Sigmoid colon (tissue), 7 donors: ENCODE results near the gene PROX1. TPM values are rescaled to one million over a fixed set of nuclear protein-coding genes. Genes with fewer than 3 reads are reported as not detected.
A peak's percentile ranks its signal among the peaks of the same experiment; 100 is the strongest.

Experiments
- DNase-seq: peaks from one replicate; pipeline ENCODE4 v3.0.0-alpha.2; 2019
- H3K27ac ChIP-seq, 4 donors: fragments of 200-600 bp; sonication (generic); one replicate each; pipeline ENCODE4 v1.5.1; 2016 to 2019; ENCODE audit warnings: mild to moderate bottlenecking in 1 of 4
- H3K27me3 ChIP-seq, 3 donors: fragments of 200-600 bp; sonication (generic); one replicate each; pipeline ENCODE4 v1.5.1; 2019; ENCODE audit warnings: mild to moderate bottlenecking in 1 of 3
- H3K36me3 ChIP-seq, 4 donors: fragments of 200-600 bp; sonication (generic); one replicate each; pipeline ENCODE4 v1.5.1; 2016 to 2019
- H3K4me1 ChIP-seq, 4 donors: fragments of 200-600 bp; sonication (generic); one replicate each; pipeline ENCODE4 v1.5.1; 2017 to 2019
- H3K4me3 ChIP-seq, 4 donors: fragments of 200-600 bp; sonication (generic); one replicate each; pipeline ENCODE4 v1.5.1; 2017 to 2019; ENCODE audit warnings: mild to moderate bottlenecking in 2 of 4, moderate library complexity in 1 of 4
- H3K9me3 ChIP-seq, 4 donors: fragments of 200-600 bp in 3 of 4; sonication (generic) in 3 of 4; one replicate each; pipeline versions ENCODE4 v1.5.1 to v1.6.1; 2013 to 2019
- CTCF ChIP-seq, 4 experiments: fragments of 450-650 bp in 3 of 4; fragments of 200-600 bp in 1 of 4; IDR thresholded peaks; one replicate each; pipeline ENCODE4 v1.5.1; 2016 to 2019; ENCODE audit warnings: antibody characterized with exemption in 4 of 4, mild to moderate bottlenecking in 3 of 4, moderate library complexity in 2 of 4
- EP300 ChIP-seq, 4 donors: sonication (generic); formaldehyde crosslinking; IDR thresholded peaks; one replicate each; pipeline ENCODE4 v1.6.1; 2017; ENCODE audit warnings: antibody characterized with exemption in 4 of 4
- POLR2A ChIP-seq, 2 donors: fragments of 450-650 bp; IDR thresholded peaks; one replicate each; pipeline ENCODE4 v1.6.1; 2016; ENCODE audit warnings: antibody characterized with exemption in 2 of 2, mild to moderate bottlenecking in 2 of 2, moderate library complexity in 2 of 2
- POLR2AphosphoS5 ChIP-seq, 4 donors: sonication (generic); formaldehyde crosslinking; IDR thresholded peaks; one replicate each; pipeline ENCODE4 v1.6.1; 2017; ENCODE audit warnings: antibody characterized with exemption in 4 of 4
- WGBS, 2 donors: extraction: QIAGEN DNeasy Blood & Tissue Kit; methylation state at CpG; one replicate each; pipeline ENCODE4 v1.1.7; 2013; 5-methylcytosine and 5-hydroxymethylcytosine counted together
- intact Hi-C: fragments of 100-400 bp; cut with DNase I; formaldehyde crosslinking; loops from one replicate; pipeline ENCODE4 v1.15.1; 2023
- polyA plus RNA-seq, 3 donors: library from polyadenylated mRNA; stranded (reverse); fragments of 200-250 nt; gene quantifications; one replicate each; pipeline ENCODE4 v1.2.3, GENCODE V29; 2013
- total RNA-seq, 4 donors: library from RNA; depleted of rRNA; stranded (reverse); fragments of >200 nt; gene quantifications; one replicate each; pipeline ENCODE4 v1.1.0, GENCODE V29; 2016
- donor health status: healthy with polysubstance abuse.
- donor health status: Bipolar disorder and iron deficiency.
- donor health status: healthy.

Gene PROX1
- total and polyA plus RNA-seq, 7 donors = 1.4 to 7.7 (median 5.4) TPM

GRCh38 chr1:214031267-214031650 lies 43.5 kb downstream of the PROX1 start:
- WGBS, 2 donors = 72 to 88% methylated on average over 5 of the region's 5 CpGs
- intact Hi-C loops = no loop called here
- H3K36me3 ChIP-seq = no peaks in the 10 kb centered on the region
- no peaks in the 10 kb centered on the region for H3K9me3 ChIP-seq
- TF ChIP-seq POLR2AphosphoS5 (IDR thresholded peaks at IDR 0.05) = no peak
- no peak for TF ChIP-seq EP300 (IDR thresholded peaks at IDR 0.05)
- no peak for TF ChIP-seq CTCF (IDR thresholded peaks at IDR 0.05)
- TF ChIP-seq POLR2A (IDR thresholded peaks at IDR 0.05) = no peak
- no peak overlapping the region for H3K4me3 ChIP-seq
- DNase-seq = no peak
- H3K4me1 ChIP-seq = peaks cover 0 to 37% (median 31%) of the 10 kb centered on the region in 4 donors
- peak overlapping the region in 3 of 4 donors; percentile 52 to 71 (median 69) for H3K27ac ChIP-seq
- H3K27me3 ChIP-seq = no peaks in the 10 kb centered on the region

- Histone ChIP-seq H3K4me1 (no peaks in the 10 kb centered on the region), H3K27me3 (no peaks in the 10 kb centered on the region), H3K27ac (no peak overlapping the region), H3K9me3 (no peaks in the 10 kb centered on the region), H3K36me3 (no peaks in the 10 kb centered on the region), H3K4me3 (no peak overlapping the region)
- WGBS, 2 donors = 83 to 93% methylated on average over 8 of the region's 8 CpGs
- intact Hi-C loops = no loop called here
- DNase-seq = no peak
- TF ChIP-seq POLR2A (IDR thresholded peaks at IDR 0.05) (no peak), CTCF (IDR thresholded peaks at IDR 0.05) (no peak), EP300 (IDR thresholded peaks at IDR 0.05) (no peak), POLR2AphosphoS5 (IDR thresholded peaks at IDR 0.05) (no peak)
Measured at GRCh38 chr1:214037468-214037867, 49.7 kb downstream of the PROX1 start.

GRCh38 chr1:214039394-214040018 lies 51.7 kb downstream of the PROX1 start:
- WGBS, 2 donors = 76 to 82% methylated on average over 4 of the region's 4 CpGs
- DNase-seq = no peak
- no peaks in the 10 kb centered on the region for H3K9me3 ChIP-seq

GRCh38 chr1:214043167-214043566 lies 55.4 kb downstream of the PROX1 start:
- Histone ChIP-seq H3K4me3 (no peak overlapping the region), H3K4me1 (peaks cover 0 to 13% (median 2%) of the 10 kb centered on the region in 4 donors), H3K9me3 (no peaks in the 10 kb centered on the region), H3K27me3 (no peaks in the 10 kb centered on the region), H3K36me3 (no peaks in the 10 kb centered on the region), H3K27ac (peak overlapping the region in 1 of 4 donors; percentile 35)
- intact Hi-C loops = no loop called here
- WGBS, 2 donors = 79 to 88% methylated on average over 3 of the region's 3 CpGs
- TF ChIP-seq EP300 (IDR thresholded peaks at IDR 0.05) (peak in 2 of 4 donors; percentile 20 to 37), POLR2AphosphoS5 (IDR thresholded peaks at IDR 0.05) (peak in 3 of 4 donors; percentile 67 to 80 (median 79)), CTCF (IDR thresholded peaks at IDR 0.05) (no peak)
- no peak for DNase-seq

More at GRCh38 chr1:214039394-214040018, 51.7 kb downstream of the PROX1 start:
- Histone ChIP-seq H3K36me3 (no peaks in the 10 kb centered on the region), H3K4me3 (no peak overlapping the region), H3K4me1 (peaks cover 0 to 10% (median 2%) of the 10 kb centered on the region in 4 donors), H3K27ac (no peak overlapping the region), H3K27me3 (no peaks in the 10 kb centered on the region)
- intact Hi-C loops = no loop called here
- TF ChIP-seq CTCF (IDR thresholded peaks at IDR 0.05) (no peak), EP300 (IDR thresholded peaks at IDR 0.05) (no peak), POLR2A (IDR thresholded peaks at IDR 0.05) (no peak), POLR2AphosphoS5 (IDR thresholded peaks at IDR 0.05) (no peak)
